ENCODE measurements around the gene CFAP58. TPM values are rescaled to one million over a fixed set of nuclear protein-coding genes. Genes with fewer than 3 reads are reported as not detected.

CFAP58 gene
- 0.25 TPM for total RNA-seq (2013)
- under 1 TPM in 1 of 3 donors, not detected in 2; 0.16 TPM for polyA plus RNA-seq
- under 0.01 and 0.08 TPM in 2 replicates for polyA minus RNA-seq
- 0.48 to 3.3 (median 2.5) reads per million in 11 experiments for total RNA-seq

DNA sequence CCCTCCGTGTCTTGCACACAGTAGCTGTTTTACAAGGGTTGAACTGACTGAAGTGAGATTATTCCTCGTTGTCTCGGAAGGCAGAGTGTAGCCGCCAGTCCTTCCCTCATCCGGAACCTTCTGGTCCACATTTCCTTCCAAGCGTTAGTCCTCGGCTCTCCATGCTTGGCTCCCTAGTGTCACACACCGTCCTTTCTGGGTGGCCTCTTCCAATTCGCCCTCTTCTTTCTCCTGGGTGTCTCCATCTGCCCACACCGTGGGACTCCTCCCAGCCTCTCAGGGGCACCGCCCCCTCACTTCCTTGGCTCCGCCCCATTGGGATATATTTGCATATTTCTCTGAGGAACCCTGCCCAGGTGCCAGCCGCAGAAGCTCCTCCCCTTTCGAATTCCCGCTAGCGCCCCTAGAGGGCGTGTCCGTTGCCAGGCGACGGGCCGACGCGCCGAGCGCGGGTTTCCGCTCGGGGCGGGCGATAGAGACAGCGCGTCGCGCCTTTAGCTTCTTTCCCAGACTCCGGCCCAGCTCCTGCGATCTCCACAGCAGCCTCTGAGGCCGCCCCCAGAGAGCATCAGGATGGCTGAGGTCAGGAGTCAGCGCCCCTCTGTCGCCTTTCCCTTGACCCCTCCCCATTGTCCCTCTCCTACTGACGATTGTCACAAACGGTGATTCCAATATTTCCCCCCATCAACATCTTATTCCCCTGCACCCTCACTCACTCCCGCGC is at the start of gene CFAP58:
Gene CFAP58, plus strand, starts transcription at position 509 of the 724 bp plus-strand sequence. Its CDS starts 65 bp downstream, at position 574.
- no peaks in the 10 kb centered on the region for H3K9me3 ChIP-seq (replicated peaks in 1 of 2; ENCODE audit: control insufficient read depth in 1 of 2, insufficient read depth in 1 of 2, low read length in 2 of 2)
- H2AFZ ChIP-seq (ENCODE audit: insufficient read depth, low read depth, low read length, poor library complexity, severe bottlenecking), result peak within 1 kb of the TSS; percentile 46
- peak within 1 kb of the TSS; percentile 31 to 52 for H3K27ac ChIP-seq (ENCODE audit: low read depth in 1 of 2, low read length in 2 of 2)
- H3K9me3 Mint-ChIP-seq, result no peaks in the 10 kb centered on the region
- DNase-seq, result peak; percentile 81 to 88 (median 83)
- TF ChIP-seq CTCF (IDR thresholded peaks at IDR 0.05), result peak; percentile 83
- 1% methylated on average over 43 of the region's 43 CpGs for WGBS (ENCODE audit: insufficient coverage)
- intact Hi-C loops (cut with micrococcal nuclease), result loop anchor here in 1 of 2 donors (5.0 to 10.0 kb wide), 3 partner anchors 61 to 439 kb away; partner anchors contain the start of genes CFAP43 and STN1
- H3K4me1 ChIP-seq (ENCODE audit: control insufficient read depth in 1 of 2, insufficient read depth in 2 of 2, low read length in 2 of 2), result peaks cover 68 to 72% of the 10 kb centered on the region in 2 donors
- H3K27me3 ChIP-seq (ENCODE audit: control insufficient read depth in 2 of 2, insufficient read depth in 2 of 2, low read length in 2 of 2), result no peaks in the 10 kb centered on the region
- H3K9ac ChIP-seq (ENCODE audit: insufficient read depth, low read length, poor library complexity, severe bottlenecking), result peak within 1 kb of the TSS; percentile 37
- no peak within 1 kb of the TSS for H3K4me3 Mint-ChIP-seq
- H3K36me3 Mint-ChIP-seq, result no peaks in the 10 kb centered on the region
- H3K4me2 ChIP-seq (replicated peaks; ENCODE audit: extremely low read depth, low read length, poor library complexity, severe bottlenecking), result peak within 1 kb of the TSS; percentile 78
- peak within 1 kb of the TSS; percentile 18 to 72 (median 36) for H3K4me3 ChIP-seq (replicated peaks in 1 of 3; ENCODE audit: low read depth in 2 of 3, low read length in 3 of 3)
- no peaks in the 10 kb centered on the region for H4K20me1 ChIP-seq (ENCODE audit: insufficient read depth, low read length)
- peaks cover 0 to 1% (median 0%) of the 10 kb centered on the region in 3 donors for H3K27me3 Mint-ChIP-seq (ENCODE audit: low read depth in 3 of 3)
- no peak within 1 kb of the TSS for H3K27ac Mint-ChIP-seq
- no peaks in the 10 kb centered on the region for H3K79me2 ChIP-seq (ENCODE audit: insufficient read depth, low read length)
- H3K36me3 ChIP-seq (replicated peaks in 1 of 2; ENCODE audit: control insufficient read depth in 1 of 2, insufficient read depth in 2 of 2, low read length in 2 of 2), result no peaks in the 10 kb centered on the region
- H3K4me1 Mint-ChIP-seq, result no peaks in the 10 kb centered on the region

- WGBS (ENCODE audit: insufficient coverage), result 100% methylated on average over 2 of the region's 4 CpGs
- peaks cover 0 to 15% of the 10 kb centered on the region in 2 donors for H3K36me3 ChIP-seq (replicated peaks in 1 of 2; ENCODE audit: control insufficient read depth in 1 of 2, insufficient read depth in 2 of 2, low read length in 2 of 2)
- no peaks in the 10 kb centered on the region for H3K27me3 ChIP-seq (ENCODE audit: control insufficient read depth in 2 of 2, insufficient read depth in 2 of 2, low read length in 2 of 2)
- no peak for DNase-seq
- peaks cover 27% of the 10 kb centered on the region for H4K20me1 ChIP-seq (ENCODE audit: insufficient read depth, low read length)
- H3K79me2 ChIP-seq (ENCODE audit: insufficient read depth, low read length), result no peaks in the 10 kb centered on the region
- intact Hi-C loops (cut with micrococcal nuclease), result loop anchor here in 1 of 2 donors (10.0 kb wide), 1 partner anchor 270 kb away; no protein-coding TSS in a partner anchor
- H3K4me1 ChIP-seq (ENCODE audit: control insufficient read depth in 1 of 2, insufficient read depth in 2 of 2, low read length in 2 of 2), result peaks cover 33% of the 10 kb centered on the region in 2 donors
- H3K27ac ChIP-seq (ENCODE audit: low read depth in 1 of 2, low read length in 2 of 2), result no peak overlapping the region
- peaks cover 54% of the 10 kb centered on the region for H3K4me1 Mint-ChIP-seq
- no peak overlapping the region for H3K4me2 ChIP-seq (replicated peaks; ENCODE audit: extremely low read depth, low read length, poor library complexity, severe bottlenecking)
- H3K27ac Mint-ChIP-seq, result no peak overlapping the region
- peaks cover 2 to 5% (median 3%) of the 10 kb centered on the region in 3 donors for H3K27me3 Mint-ChIP-seq (ENCODE audit: low read depth in 3 of 3)
- no peak overlapping the region for H3K4me3 ChIP-seq (replicated peaks in 1 of 3; ENCODE audit: low read depth in 2 of 3, low read length in 3 of 3)
- no peak overlapping the region for H3K4me3 Mint-ChIP-seq
- peaks cover 13 to 19% of the 10 kb centered on the region in 2 donors for H3K36me3 Mint-ChIP-seq
- H3K9ac ChIP-seq (ENCODE audit: insufficient read depth, low read length, poor library complexity, severe bottlenecking), result no peak overlapping the region
- H3K9me3 Mint-ChIP-seq, result peaks cover 6 to 9% (median 8%) of the 10 kb centered on the region in 7 donors
- H3K9me3 ChIP-seq (replicated peaks in 1 of 2; ENCODE audit: control insufficient read depth in 1 of 2, insufficient read depth in 1 of 2, low read length in 2 of 2), result peaks cover 0 to 6% of the 10 kb centered on the region in 2 donors
- H2AFZ ChIP-seq (ENCODE audit: insufficient read depth, low read depth, low read length, poor library complexity, severe bottlenecking), result no peak overlapping the region
- TF ChIP-seq CTCF (IDR thresholded peaks at IDR 0.05), result no peak
Observed at GRCh38 chr10:104304356-104304745, 49.3 kb upstream of the CFAP58 start.
